Measurements from ENCODE around the gene PSMC5.
A peak's percentile ranks its signal among the peaks of the same experiment; 100 is the strongest.

PSMC5 gene

GRCh38 chr17:63837480-63837879, 10.2 kb downstream of the PSMC5 start:
- DNase-seq (ENCODE audit: extremely low read depth, low read depth) = no peak
- no peak overlapping the region for H3K4me3 ChIP-seq (replicated peaks; ENCODE audit: low read depth, low read length)
- TF ChIP-seq CTCF (IDR thresholded peaks at IDR 0.05; ENCODE audit: low read depth, low read length, missing control alignments) = no peak

GRCh38 chr17:63837962-63838600, 10.8 kb downstream of the PSMC5 start:
- TF ChIP-seq CTCF (IDR thresholded peaks at IDR 0.05; ENCODE audit: low read depth, low read length, missing control alignments) = no peak
- no peak overlapping the region for H3K4me3 ChIP-seq (replicated peaks; ENCODE audit: low read depth, low read length)
- DNase-seq (ENCODE audit: extremely low read depth, low read depth) = no peak

DNA sequence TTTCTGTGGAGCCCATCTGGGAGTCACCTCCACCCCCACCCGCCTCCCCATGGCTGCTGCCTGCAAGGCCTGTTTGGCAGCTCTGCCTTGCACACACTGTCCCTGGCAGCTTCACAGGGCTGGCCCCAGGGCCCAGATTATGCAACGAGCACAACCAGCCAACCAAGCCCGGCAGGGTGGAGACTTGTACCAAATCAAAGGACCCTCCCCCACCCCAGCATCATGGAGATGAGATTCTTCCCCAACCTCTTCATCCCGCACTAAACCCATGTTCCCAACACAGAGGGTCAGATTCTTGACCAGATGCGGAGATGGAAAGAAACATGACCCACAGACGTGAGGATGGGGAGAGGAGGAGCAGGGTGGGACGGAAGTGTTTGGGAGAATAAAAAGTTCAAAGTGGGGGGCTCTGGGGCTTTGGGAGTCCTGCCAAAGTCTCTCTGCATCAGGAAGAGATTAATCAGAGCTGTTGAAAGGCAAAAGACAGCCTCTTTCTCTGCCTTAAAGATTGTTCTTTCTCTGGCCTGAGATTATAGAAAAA, 11.5 kb downstream of the PSMC5 start:
- no peak for DNase-seq (ENCODE audit: extremely low read depth, low read depth)
- 0 out of 2 replicates have a peak overlapping the region, but pooled peaks have one; percentile 7 for H3K4me3 ChIP-seq (replicated peaks; ENCODE audit: low read depth, low read length)
- no peak for TF ChIP-seq CTCF (IDR thresholded peaks at IDR 0.05; ENCODE audit: low read depth, low read length, missing control alignments)

- DNase-seq (ENCODE audit: extremely low read depth, low read depth) = peak; percentile 53
- no peak for TF ChIP-seq CTCF (IDR thresholded peaks at IDR 0.05; ENCODE audit: low read depth, low read length, missing control alignments)
- peak overlapping the region; percentile 77 for H3K4me3 ChIP-seq (replicated peaks; ENCODE audit: low read depth, low read length)
Observed at GRCh38 chr17:63840591-63841349, 13.5 kb downstream of the PSMC5 start.

GRCh38 chr17:63841350-63842172, 14.3 kb downstream of the PSMC5 start:
- TF ChIP-seq CTCF (IDR thresholded peaks at IDR 0.05; ENCODE audit: low read depth, low read length, missing control alignments) = no peak
- H3K4me3 ChIP-seq (replicated peaks; ENCODE audit: low read depth, low read length) = peak overlapping the region; percentile 77
- DNase-seq (ENCODE audit: extremely low read depth, low read depth) = no peak

GRCh38 chr17:63842173-63842539, 14.9 kb downstream of the PSMC5 start:
- no peak for DNase-seq (ENCODE audit: extremely low read depth, low read depth)
- no peak for TF ChIP-seq CTCF (IDR thresholded peaks at IDR 0.05; ENCODE audit: low read depth, low read length, missing control alignments)
- H3K4me3 ChIP-seq (replicated peaks; ENCODE audit: low read depth, low read length) = peak overlapping the region; percentile 77

Data from HFF-Myc (cell line).